CD14-positive monocyte (primary cell): Measurements from ENCODE around the gene PPFIBP2. TPM values are rescaled to one million over a fixed set of nuclear protein-coding genes. Genes with fewer than 3 reads are reported as not detected.

ENCODE experiments used
- DNase-seq, 3 donors: peaks; one replicate each; pipeline ENCODE4 v3.0.0-alpha.2; 2011 to 2022
- H2AFZ ChIP-seq: 2 replicates; pipeline ENCODE4 v1.6.0; 2012; ENCODE audit warnings: mild to moderate bottlenecking, low read depth, low read length, inconsistent platforms; ENCODE audit not compliant: insufficient read depth, poor library complexity, severe bottlenecking
- H3K27ac ChIP-seq, 2 donors: 1 replicate in 1 of 2; 2 replicates in 1 of 2; pipeline ENCODE4 v1.5.1; 2012 to 2013; ENCODE audit warnings: low read length in 2 of 2, control low read depth in 1 of 2, inconsistent platforms in 1 of 2, low read depth in 1 of 2, mild to moderate bottlenecking in 1 of 2
- H3K27me3 ChIP-seq, 2 donors: one replicate each; pipeline versions ENCODE4 v1.6.0 to v1.6.1; 2011 to 2013; ENCODE audit warnings: low read length in 2 of 2; ENCODE audit not compliant: control insufficient read depth in 2 of 2, insufficient read depth in 2 of 2
- H3K36me3 ChIP-seq, 2 donors: replicated peaks in 1 of 2; 1 replicate in 1 of 2; 2 replicates in 1 of 2; pipeline versions ENCODE4 v1.5.1 to v1.6.1; 2012 to 2013; ENCODE audit warnings: low read length in 2 of 2, control low read depth in 1 of 2, inconsistent platforms in 1 of 2, mild to moderate bottlenecking in 1 of 2; ENCODE audit not compliant: insufficient read depth in 2 of 2, control insufficient read depth in 1 of 2
- H3K4me1 ChIP-seq, 2 donors: 1 replicate in 1 of 2; 2 replicates in 1 of 2; pipeline versions ENCODE4 v1.5.1 to v1.6.1; 2012 to 2013; ENCODE audit warnings: low read length in 2 of 2, control low read depth in 1 of 2, inconsistent platforms in 1 of 2, mild to moderate bottlenecking in 1 of 2, moderate library complexity in 1 of 2; ENCODE audit not compliant: insufficient read depth in 2 of 2, control insufficient read depth in 1 of 2
- H3K4me2 ChIP-seq: replicated peaks from 2 replicates; pipeline ENCODE3; 2012; ENCODE audit warnings: low read length, moderate library complexity, mild to moderate bottlenecking; ENCODE audit not compliant: poor library complexity, severe bottlenecking; ENCODE audit errors: extremely low read depth
- H3K4me3 ChIP-seq, 3 experiments: fragments of 200-600 bp in 1 of 3; sonication (generic) in 1 of 3; replicated peaks in 1 of 3; 1 replicate in 2 of 3; 2 replicates in 1 of 3; pipeline ENCODE4 v1.5.1; 2011 to 2013; ENCODE audit warnings: low read length in 3 of 3, mild to moderate bottlenecking in 3 of 3, control low read depth in 2 of 3, low read depth in 2 of 3, inconsistent platforms in 1 of 3, moderate library complexity in 1 of 3
- H3K79me2 ChIP-seq: 2 replicates; pipeline ENCODE4 v1.6.0; 2012; ENCODE audit warnings: mild to moderate bottlenecking, control low read depth, inconsistent platforms, low read length, moderate library complexity; ENCODE audit not compliant: insufficient read depth
- H3K9ac ChIP-seq: 2 replicates; pipeline ENCODE4 v1.6.0; 2017; ENCODE audit warnings: low read length, mild to moderate bottlenecking; ENCODE audit not compliant: insufficient read depth, poor library complexity, severe bottlenecking
- H3K9me3 ChIP-seq, 2 donors: replicated peaks in 1 of 2; 1 replicate in 1 of 2; 2 replicates in 1 of 2; pipeline versions ENCODE4 v1.5.1 to v1.6.1; 2012 to 2013; ENCODE audit warnings: low read length in 2 of 2, control low read depth in 1 of 2; ENCODE audit not compliant: control insufficient read depth in 1 of 2, insufficient read depth in 1 of 2
- H4K20me1 ChIP-seq: 2 replicates; pipeline ENCODE4 v1.6.0; 2012; ENCODE audit warnings: mild to moderate bottlenecking, low read length, control low read depth, moderate library complexity; ENCODE audit not compliant: insufficient read depth
- H3K27ac Mint-ChIP-seq, 7 donors: one replicate each; pipeline ENCODE4 v1.8.0; 2020; ENCODE audit warnings: mild to moderate bottlenecking in 7 of 7, mixed read lengths in 7 of 7, moderate library complexity in 6 of 7, inconsistent platforms in 2 of 7
- H3K27me3 Mint-ChIP-seq, 3 donors: one replicate each; pipeline ENCODE4 v1.8.0; 2021 to 2022; ENCODE audit warnings: low read depth in 3 of 3, mild to moderate bottlenecking in 3 of 3, mixed read lengths in 3 of 3, moderate library complexity in 3 of 3, inconsistent platforms in 1 of 3
- H3K36me3 Mint-ChIP-seq, 2 donors: one replicate each; pipeline ENCODE4 v1.8.0; 2020; ENCODE audit warnings: mixed read lengths in 2 of 2, inconsistent platforms in 1 of 2, mild to moderate bottlenecking in 1 of 2
- H3K4me1 Mint-ChIP-seq: one replicate; pipeline ENCODE4 v1.8.0; 2020; ENCODE audit warnings: mild to moderate bottlenecking, mixed read lengths
- H3K4me3 Mint-ChIP-seq, 2 donors: one replicate each; pipeline ENCODE4 v1.8.0; 2020; ENCODE audit warnings: mild to moderate bottlenecking in 2 of 2, mixed read lengths in 2 of 2, moderate library complexity in 1 of 2
- H3K9me3 Mint-ChIP-seq, 7 donors: one replicate each; pipeline ENCODE4 v1.8.0; 2020 to 2022; ENCODE audit warnings: mixed read lengths in 7 of 7, mild to moderate bottlenecking in 6 of 7, moderate library complexity in 6 of 7, inconsistent platforms in 2 of 7
- WGBS: methylation state at CpG from one replicate; pipeline ENCODE4 v1.1.5; 2013; ENCODE audit warnings: missing lambda C conversion rate; ENCODE audit not compliant: insufficient coverage; 5-methylcytosine and 5-hydroxymethylcytosine counted together
- intact Hi-C, 2 donors: fragments of 100-400 bp; cut with micrococcal nuclease; formaldehyde crosslinking; loops; one replicate each; pipeline versions ENCODE4 v1.15.0 to v1.15.1; 2023
- polyA plus RNA-seq, 3 donors: library from polyadenylated mRNA; depleted of rRNA in 1 of 3; unstranded in 2 of 3; stranded (reverse) in 1 of 3; fragments of 300-500 nt in 2 of 3; fragments of >200 nt in 1 of 3; fragmentation: Illumina TruSeq in 2 of 3; gene quantifications; 1 replicate in 2 of 3; 2 replicates in 1 of 3; pipeline ENCODE4 v1.2.3, GENCODE V29; 2012 to 2021
- TF ChIP-seq, protein P1 (sequence below): fragments of 200-600 bp; IDR thresholded peaks from one replicate; pipeline ENCODE4 v1.8.0; 2022; ENCODE audit warnings: antibody characterized with exemption, mild to moderate bottlenecking

PPFIBP2 gene
- polyA plus RNA-seq, 3 donors = 5.9 to 41.6 (median 8.6) TPM

DNA sequence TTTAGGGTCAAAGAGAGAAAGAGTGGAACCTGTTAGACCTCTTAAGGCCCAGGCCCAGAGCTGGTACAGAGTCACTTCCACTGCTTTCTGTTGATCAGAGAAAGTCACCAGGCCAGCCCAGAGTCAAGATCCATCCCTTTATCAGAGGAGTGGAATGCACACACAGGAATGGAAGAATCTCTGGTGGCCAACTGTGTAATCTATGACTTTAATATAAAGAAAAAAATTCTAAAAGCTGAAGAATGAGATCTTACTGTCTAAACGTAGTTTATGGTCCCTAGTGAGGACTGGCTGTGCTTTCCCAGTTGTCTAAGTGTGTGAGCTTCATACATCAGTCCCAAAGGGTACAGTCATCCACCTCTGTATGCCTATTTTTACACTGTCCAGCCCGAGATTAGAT is 51.0 kb downstream of the PPFIBP2 start:
- Histone ChIP-seq H3K9me3 (no peaks in the 10 kb centered on the region), H3K36me3 (peaks cover 11 to 34% of the 10 kb centered on the region in 2 donors), H3K27ac (no peak overlapping the region), H3K9ac (no peak overlapping the region), H3K4me1 (no peaks in the 10 kb centered on the region), H3K27me3 (no peaks in the 10 kb centered on the region), H3K79me2 (no peaks in the 10 kb centered on the region), H3K4me2 (no peak overlapping the region), H3K4me3 (no peak overlapping the region), H2AFZ (no peak overlapping the region), H4K20me1 (peaks cover 47% of the 10 kb centered on the region)
- TF ChIP-seq, protein P1, sequence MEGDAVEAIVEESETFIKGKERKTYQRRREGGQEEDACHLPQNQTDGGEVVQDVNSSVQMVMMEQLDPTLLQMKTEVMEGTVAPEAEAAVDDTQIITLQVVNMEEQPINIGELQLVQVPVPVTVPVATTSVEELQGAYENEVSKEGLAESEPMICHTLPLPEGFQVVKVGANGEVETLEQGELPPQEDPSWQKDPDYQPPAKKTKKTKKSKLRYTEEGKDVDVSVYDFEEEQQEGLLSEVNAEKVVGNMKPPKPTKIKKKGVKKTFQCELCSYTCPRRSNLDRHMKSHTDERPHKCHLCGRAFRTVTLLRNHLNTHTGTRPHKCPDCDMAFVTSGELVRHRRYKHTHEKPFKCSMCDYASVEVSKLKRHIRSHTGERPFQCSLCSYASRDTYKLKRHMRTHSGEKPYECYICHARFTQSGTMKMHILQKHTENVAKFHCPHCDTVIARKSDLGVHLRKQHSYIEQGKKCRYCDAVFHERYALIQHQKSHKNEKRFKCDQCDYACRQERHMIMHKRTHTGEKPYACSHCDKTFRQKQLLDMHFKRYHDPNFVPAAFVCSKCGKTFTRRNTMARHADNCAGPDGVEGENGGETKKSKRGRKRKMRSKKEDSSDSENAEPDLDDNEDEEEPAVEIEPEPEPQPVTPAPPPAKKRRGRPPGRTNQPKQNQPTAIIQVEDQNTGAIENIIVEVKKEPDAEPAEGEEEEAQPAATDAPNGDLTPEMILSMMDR = no peak
- no peaks in the 10 kb centered on the region for H3K4me1 Mint-ChIP-seq
- H3K27me3 Mint-ChIP-seq = peaks cover 0 to 2% (median 0%) of the 10 kb centered on the region in 3 donors
- H3K36me3 Mint-ChIP-seq = peaks cover 46% of the 10 kb centered on the region in 2 donors
- no peak overlapping the region for H3K27ac Mint-ChIP-seq
- H3K4me3 Mint-ChIP-seq = no peak overlapping the region
- peaks cover 0 to 2% (median 0%) of the 10 kb centered on the region in 7 donors for H3K9me3 Mint-ChIP-seq
- no CpG with 5 or more reads among the region's 2 CpGs for WGBS
- intact Hi-C loops = no loop called here
- DNase-seq = no peak

DNA sequence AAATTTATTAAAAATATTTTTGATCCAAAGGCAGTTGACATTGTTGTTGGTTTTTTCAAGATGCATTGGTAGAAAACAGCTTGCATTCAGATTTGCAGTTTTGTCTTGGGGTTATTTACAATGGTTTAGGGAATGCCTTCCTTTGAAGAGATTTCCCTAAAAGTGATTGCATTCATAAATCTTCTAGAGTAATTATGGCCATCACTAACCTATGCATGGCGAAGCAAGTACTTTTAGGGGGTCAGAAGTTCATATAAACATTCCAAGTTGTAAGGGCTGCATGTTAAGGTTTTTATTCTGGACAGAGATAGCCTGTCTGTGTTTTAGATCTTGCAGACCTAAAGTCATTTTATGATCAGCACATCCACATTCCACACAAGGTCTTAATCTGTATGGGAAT is 53.5 kb downstream of the PPFIBP2 start:
- intact Hi-C loops = no loop called here
- Histone ChIP-seq H3K27ac (no peak overlapping the region), H3K4me3 (no peak overlapping the region), H3K36me3 (peaks cover 14 to 34% of the 10 kb centered on the region in 2 donors), H3K9me3 (no peaks in the 10 kb centered on the region), H3K79me2 (no peaks in the 10 kb centered on the region), H4K20me1 (peaks cover 50% of the 10 kb centered on the region), H3K4me2 (no peak overlapping the region), H3K27me3 (no peaks in the 10 kb centered on the region), H3K4me1 (peaks cover 0 to 9% of the 10 kb centered on the region in 2 donors), H2AFZ (no peak overlapping the region), H3K9ac (no peak overlapping the region)
- H3K4me3 Mint-ChIP-seq = no peak overlapping the region
- H3K27ac Mint-ChIP-seq = no peak overlapping the region
- peaks cover 43 to 60% of the 10 kb centered on the region in 2 donors for H3K36me3 Mint-ChIP-seq
- H3K4me1 Mint-ChIP-seq = peaks cover 9% of the 10 kb centered on the region
- TF ChIP-seq, protein P1 = no peak
- WGBS = no CpG with 5 or more reads among the region's 1 CpG
- peaks cover 0 to 2% (median 0%) of the 10 kb centered on the region in 7 donors for H3K9me3 Mint-ChIP-seq
- DNase-seq = no peak
- peaks cover under 1 to 3% (median 2%) of the 10 kb centered on the region in 3 donors for H3K27me3 Mint-ChIP-seq
